GM21360 (cell line): Measurements from ENCODE around the gene BEST1.
"Not testable (repeated sequence)": the region's sequence is repeated elsewhere in the genome, so short reads cannot be mapped to it uniquely, and the experiment has no call there.

Experiments
- ATAC-seq: cut with Tn5 transposase; IDR thresholded peaks from one replicate; pipeline ENCODE4 v1.9.1; 2021; ENCODE audit warnings: mild to moderate bottlenecking, moderate library complexity; ENCODE audit not compliant: unreplicated experiment

The BEST1 gene

GRCh38 chr11:61976420-61976800 is 26.3 kb downstream of the BEST1 start:
- no peak for ATAC-seq

- ATAC-seq: no peak
Measured at GRCh38 chr11:61976813-61977475, 26.8 kb downstream of the BEST1 start.

GRCh38 chr11:61978703-61979661 is 28.8 kb downstream of the BEST1 start:
- no peak for ATAC-seq

GRCh38 chr11:61980783-61981541 is 30.8 kb downstream of the BEST1 start:
- no peak for ATAC-seq

GRCh38 chr11:61983419-61983818 is 33.3 kb downstream of the BEST1 start:
- no peak for ATAC-seq

- no peak for ATAC-seq
Measured at GRCh38 chr11:61985869-61986268, 35.7 kb downstream of the BEST1 start.

- ATAC-seq: no peak
Measured at GRCh38 chr11:61994981-61995380, 44.8 kb downstream of the BEST1 start.

GRCh38 chr11:61996933-61997332 is 46.8 kb downstream of the BEST1 start:
- ATAC-seq: no peak

GRCh38 chr11:61999141-61999975 is 49.2 kb downstream of the BEST1 start:
- ATAC-seq: no peak

GRCh38 chr11:62000539-62001446 is 50.6 kb downstream of the BEST1 start:
- ATAC-seq: no peak

- ATAC-seq: no peak
Measured at GRCh38 chr11:62001450-62002191, 51.5 kb downstream of the BEST1 start.

- not testable (repeated sequence) for ATAC-seq
Measured at GRCh38 chr11:62002283-62002682, 52.1 kb downstream of the BEST1 start.

GRCh38 chr11:62004473-62004872 is 54.3 kb downstream of the BEST1 start:
- no peak for ATAC-seq

GRCh38 chr11:62008193-62008592 is 58.0 kb downstream of the BEST1 start:
- ATAC-seq: no peak

- ATAC-seq: no peak
Measured at GRCh38 chr11:62010935-62011528, 60.9 kb downstream of the BEST1 start.

- no peak for ATAC-seq
Measured at GRCh38 chr11:62011881-62012280, 61.7 kb downstream of the BEST1 start.

- ATAC-seq: no peak
Measured at GRCh38 chr11:62012451-62012831, 62.3 kb downstream of the BEST1 start.

GRCh38 chr11:62012832-62013461 is 62.8 kb downstream of the BEST1 start:
- ATAC-seq: no peak
